ENCODE results near the gene AGRN. TPM values are rescaled to one million over a fixed set of nuclear protein-coding genes. Genes with fewer than 3 reads are reported as not detected.
"Not testable (repeated sequence)": the region's sequence is repeated elsewhere in the genome, so short reads cannot be mapped to it uniquely, and the experiment has no call there.

The AGRN gene
- total RNA-seq, 1 donor, result 3.8 TPM

GRCh38 chr1:1063261-1063944, 43.5 kb downstream of the AGRN start:
- peak in 1 of 3 donors; percentile 35 for DNase-seq (ENCODE audit: low read depth in 2 of 3, low spot score in 2 of 3)

- peak; percentile 58 to 98 (median 95) for DNase-seq (ENCODE audit: low read depth in 2 of 3, low spot score in 2 of 3)
These were observed 44.3 kb downstream of the AGRN start for GRCh38 chr1:1063945-1064831.

- no peak for DNase-seq (ENCODE audit: low read depth in 2 of 3, low spot score in 2 of 3)
These were observed 45.5 kb downstream of the AGRN start for GRCh38 chr1:1065265-1065939.

- DNase-seq (ENCODE audit: low read depth in 2 of 3, low spot score in 2 of 3), result not testable (repeated sequence)
These were observed 46.0 kb downstream of the AGRN start for GRCh38 chr1:1065940-1066304.

GRCh38 chr1:1066403-1067283, 46.7 kb downstream of the AGRN start:
- no peak for DNase-seq (ENCODE audit: low read depth in 2 of 3, low spot score in 2 of 3)

- no peak for DNase-seq (ENCODE audit: low read depth in 2 of 3, low spot score in 2 of 3)
These were observed 47.5 kb downstream of the AGRN start for GRCh38 chr1:1067284-1067859.

- DNase-seq (ENCODE audit: low read depth in 2 of 3, low spot score in 2 of 3), result no peak
These were observed 48.1 kb downstream of the AGRN start for GRCh38 chr1:1067860-1068516.

GRCh38 chr1:1068517-1069055, 48.7 kb downstream of the AGRN start:
- peak; percentile 31 to 49 (median 39) for DNase-seq (ENCODE audit: low read depth in 2 of 3, low spot score in 2 of 3)

- peak; percentile 73 to 95 (median 74) for DNase-seq (ENCODE audit: low read depth in 2 of 3, low spot score in 2 of 3)
These were observed 49.3 kb downstream of the AGRN start for GRCh38 chr1:1069056-1069710.

GRCh38 chr1:1069711-1070676, 50.1 kb downstream of the AGRN start:
- no peak for DNase-seq (ENCODE audit: low read depth in 2 of 3, low spot score in 2 of 3)

- DNase-seq (ENCODE audit: low read depth in 2 of 3, low spot score in 2 of 3), result no peak
These were observed 51.8 kb downstream of the AGRN start for GRCh38 chr1:1071486-1072298.

GRCh38 chr1:1072299-1072848, 52.5 kb downstream of the AGRN start:
- no peak for DNase-seq (ENCODE audit: low read depth in 2 of 3, low spot score in 2 of 3)

GRCh38 chr1:1072849-1073742, 53.2 kb downstream of the AGRN start:
- DNase-seq (ENCODE audit: low read depth in 2 of 3, low spot score in 2 of 3), result no peak

GRCh38 chr1:1073743-1074587, 54.0 kb downstream of the AGRN start, which contains the start of gene RNF223:
RNF223 (minus strand) TSS chr1:1074306; CDS start chr1:1072566, 1,740 bp downstream.
- no peak for DNase-seq (ENCODE audit: low read depth in 2 of 3, low spot score in 2 of 3)

Data from hematopoietic multipotent progenitor cell (in vitro differentiated cells).